Measurements from ENCODE around the gene RLN3. TPM values are rescaled to one million over a fixed set of nuclear protein-coding genes. Genes with fewer than 3 reads are reported as not detected.
"Not testable (repeated sequence)": the region's sequence is repeated elsewhere in the genome, so short reads cannot be mapped to it uniquely, and the experiment has no call there.

Gene RLN3
- total and polyA plus RNA-seq, 2 experiments from 2014 or later = not detected

GRCh38 chr19:14021474-14021873, 6.5 kb upstream of the RLN3 start:
- H4K20me1 ChIP-seq (ENCODE audit: insufficient read depth) = no peaks in the 10 kb centered on the region
- 68 to 71% methylated on average over 5 of the region's 5 CpGs for WGBS, 2 experiments (ENCODE audit: low coverage in 1 of 2, low lambda C conversion rate in 2 of 2, missing lambda C conversion rate in 2 of 2)
- H3K27me3 ChIP-seq (replicated peaks; ENCODE audit: insufficient read depth) = no peaks in the 10 kb centered on the region
- no peaks in the 10 kb centered on the region for H3F3A ChIP-seq (ENCODE audit: insufficient read depth)
- in situ Hi-C loops (cut with MboI) = no loop called here
- H3K4me1 ChIP-seq (ENCODE audit: insufficient read depth) = peaks cover 3% of the 10 kb centered on the region; the same call in 1 of the 2 replicates
- H2AFZ ChIP-seq = no peak overlapping the region
- no peak overlapping the region for H3K9ac ChIP-seq
- no peak overlapping the region for H3K4me2 ChIP-seq (ENCODE audit: unreplicated experiment)
- no peaks in the 10 kb centered on the region for H3K9me3 ChIP-seq (ENCODE audit: low read depth)
- H3K9me2 ChIP-seq (ENCODE audit: insufficient read depth) = no peaks in the 10 kb centered on the region
- no peak overlapping the region for H3K4me3 ChIP-seq
- H3K79me2 ChIP-seq (ENCODE audit: insufficient read depth) = no peaks in the 10 kb centered on the region
- H3K36me3 ChIP-seq (ENCODE audit: low read depth) = no peaks in the 10 kb centered on the region
- H3K27ac ChIP-seq = no peak overlapping the region
- TF ChIP-seq EZH2 (IDR thresholded peaks at IDR 0.05; ENCODE audit: insufficient read depth, poor library complexity, severe bottlenecking) (no peak), EZH2phosphoT487 (IDR thresholded peaks at IDR 0.05; ENCODE audit: insufficient read depth, low read depth) (no peak)
- no peak for DNase-seq

DNA sequence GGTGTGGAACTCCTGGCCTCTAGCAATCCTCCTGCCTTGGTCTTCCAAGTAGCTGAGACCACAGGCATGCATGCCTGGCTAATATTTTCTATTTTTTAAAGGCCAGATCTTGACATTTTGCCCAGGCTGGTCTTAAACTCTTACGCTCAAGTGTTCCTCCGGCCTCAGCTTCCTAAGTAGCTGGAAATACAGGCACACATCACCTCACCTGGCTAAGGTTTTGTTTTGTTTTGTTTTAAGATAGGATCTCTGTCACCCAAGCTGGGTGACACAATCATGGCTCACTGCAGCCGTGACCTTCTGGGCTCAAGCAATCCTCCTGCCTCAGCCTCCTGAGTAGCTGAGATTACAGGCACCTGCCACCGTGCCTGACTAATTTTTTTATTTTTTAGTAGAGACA, 5.5 kb upstream of the RLN3 start:
- Histone ChIP-seq H3K27ac (no peak overlapping the region), H3K27me3 (replicated peaks; ENCODE audit: insufficient read depth) (no peaks in the 10 kb centered on the region), H3K4me1 (ENCODE audit: insufficient read depth) (peaks cover 3% of the 10 kb centered on the region; the same call in 1 of the 2 replicates), H3K9me3 (ENCODE audit: low read depth) (no peaks in the 10 kb centered on the region), H3K79me2 (ENCODE audit: insufficient read depth) (no peaks in the 10 kb centered on the region), H2AFZ (no peak overlapping the region), H3K4me3 (no peak overlapping the region), H3K9me2 (ENCODE audit: insufficient read depth) (no peaks in the 10 kb centered on the region), H3K9ac (no peak overlapping the region), H3K36me3 (ENCODE audit: low read depth) (no peaks in the 10 kb centered on the region), H3K4me2 (ENCODE audit: unreplicated experiment) (no peak overlapping the region), H3F3A (ENCODE audit: insufficient read depth) (no peaks in the 10 kb centered on the region), H4K20me1 (ENCODE audit: insufficient read depth) (no peaks in the 10 kb centered on the region)
- TF ChIP-seq EZH2phosphoT487 (IDR thresholded peaks at IDR 0.05; ENCODE audit: insufficient read depth, low read depth) = no peak
- no peak for TF ChIP-seq EZH2 (IDR thresholded peaks at IDR 0.05; ENCODE audit: insufficient read depth, poor library complexity, severe bottlenecking)
- WGBS, 2 experiments (ENCODE audit: low coverage in 1 of 2, low lambda C conversion rate in 2 of 2, missing lambda C conversion rate in 2 of 2) = 91 to 93% methylated on average over 4 of the region's 4 CpGs
- DNase-seq = peak; percentile 23
- in situ Hi-C loops (cut with MboI) = no loop called here

DNA sequence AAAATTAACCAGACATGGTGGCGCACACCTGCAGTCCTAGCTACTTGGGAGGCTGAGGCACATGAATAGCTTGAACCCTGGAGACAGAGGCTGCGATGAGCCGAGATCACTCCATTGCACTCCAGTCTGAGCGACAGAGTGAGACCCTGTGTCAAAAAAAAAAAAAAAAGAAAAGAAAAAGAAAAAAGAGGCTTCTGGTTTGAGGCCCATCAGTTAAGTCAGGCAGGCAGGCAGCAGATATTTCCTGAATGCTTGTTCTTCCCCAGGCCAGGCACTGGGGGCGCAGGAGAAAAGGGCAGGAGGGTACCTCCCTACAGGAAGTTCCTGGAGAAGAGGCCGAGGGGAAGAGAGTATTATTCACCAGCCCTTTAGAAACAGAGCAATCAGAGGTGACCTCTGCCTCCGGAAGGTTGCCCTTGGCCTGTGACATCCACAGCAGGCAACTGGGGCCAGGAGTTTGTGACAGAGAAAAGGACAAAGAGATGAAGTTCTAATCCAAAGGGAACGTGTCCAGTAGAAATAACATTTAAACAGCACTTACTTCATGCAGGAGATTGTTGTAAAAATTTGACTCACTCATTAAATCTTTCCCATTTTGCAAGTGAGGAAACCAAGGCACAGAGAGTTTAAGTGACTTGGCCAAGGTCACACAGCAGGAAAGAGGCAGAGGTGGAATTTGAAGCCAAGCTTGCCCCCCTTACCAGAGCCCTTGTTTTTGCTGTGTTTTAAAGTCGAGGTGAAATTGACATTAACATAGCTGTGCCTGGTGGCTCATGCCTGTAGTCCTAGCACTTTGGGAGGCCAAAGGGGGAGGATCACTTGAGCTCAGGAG, 4.3 kb upstream of the RLN3 start:
- Histone ChIP-seq H3K9me3 (ENCODE audit: low read depth) (no peaks in the 10 kb centered on the region), H3F3A (ENCODE audit: insufficient read depth) (no peaks in the 10 kb centered on the region), H3K27ac (no peak overlapping the region), H3K4me2 (ENCODE audit: unreplicated experiment) (no peak overlapping the region), H2AFZ (peak overlapping the region; percentile 73), H3K4me1 (ENCODE audit: insufficient read depth) (peaks cover 3% of the 10 kb centered on the region; the same call in 1 of the 2 replicates), H3K9me2 (ENCODE audit: insufficient read depth) (no peaks in the 10 kb centered on the region), H3K79me2 (ENCODE audit: insufficient read depth) (no peaks in the 10 kb centered on the region), H3K27me3 (replicated peaks; ENCODE audit: insufficient read depth) (no peaks in the 10 kb centered on the region), H3K36me3 (ENCODE audit: low read depth) (no peaks in the 10 kb centered on the region), H3K9ac (no peak overlapping the region), H4K20me1 (ENCODE audit: insufficient read depth) (no peaks in the 10 kb centered on the region), H3K4me3 (no peak overlapping the region)
- 58 to 63% methylated on average over 9 of the region's 9 CpGs for WGBS, 2 experiments (ENCODE audit: low coverage in 1 of 2, low lambda C conversion rate in 2 of 2, missing lambda C conversion rate in 2 of 2)
- TF ChIP-seq EZH2phosphoT487 (IDR thresholded peaks at IDR 0.05; ENCODE audit: insufficient read depth, low read depth) (no peak), EZH2 (IDR thresholded peaks at IDR 0.05; ENCODE audit: insufficient read depth, poor library complexity, severe bottlenecking) (no peak)
- peak; percentile 73 for DNase-seq
- in situ Hi-C loops (cut with MboI) = no loop called here

- H3K36me3 ChIP-seq (ENCODE audit: low read depth); DNase-seq; H3K27ac ChIP-seq; H3K4me2 ChIP-seq (ENCODE audit: unreplicated experiment); H4K20me1 ChIP-seq (ENCODE audit: insufficient read depth); in situ Hi-C loops (cut with MboI); H3F3A ChIP-seq (ENCODE audit: insufficient read depth); H3K9ac ChIP-seq; H3K9me3 ChIP-seq (ENCODE audit: low read depth); H3K4me3 ChIP-seq; H2AFZ ChIP-seq; H3K4me1 ChIP-seq (ENCODE audit: insufficient read depth); H3K27me3 ChIP-seq (replicated peaks; ENCODE audit: insufficient read depth); H3K79me2 ChIP-seq (ENCODE audit: insufficient read depth); H3K9me2 ChIP-seq (ENCODE audit: insufficient read depth): not testable (repeated sequence)
- WGBS, 2 experiments (ENCODE audit: low coverage in 1 of 2, low lambda C conversion rate in 2 of 2, missing lambda C conversion rate in 2 of 2) = 84% methylated on average over 5 of the region's 5 CpGs
Observed at GRCh38 chr19:14026652-14027192, 1.2 kb upstream of the RLN3 start.
